ENCODE data around the gene LSM3. TPM values are rescaled to one million over a fixed set of nuclear protein-coding genes. Genes with fewer than 3 reads are reported as not detected.

LSM3 gene
- total and polyA plus RNA-seq, 9 of the 15 experiments (the other 6 are each of a cell fraction or from before 2014, with no cell fraction given): 33.8 to 203 (median 61.2) TPM

DNA sequence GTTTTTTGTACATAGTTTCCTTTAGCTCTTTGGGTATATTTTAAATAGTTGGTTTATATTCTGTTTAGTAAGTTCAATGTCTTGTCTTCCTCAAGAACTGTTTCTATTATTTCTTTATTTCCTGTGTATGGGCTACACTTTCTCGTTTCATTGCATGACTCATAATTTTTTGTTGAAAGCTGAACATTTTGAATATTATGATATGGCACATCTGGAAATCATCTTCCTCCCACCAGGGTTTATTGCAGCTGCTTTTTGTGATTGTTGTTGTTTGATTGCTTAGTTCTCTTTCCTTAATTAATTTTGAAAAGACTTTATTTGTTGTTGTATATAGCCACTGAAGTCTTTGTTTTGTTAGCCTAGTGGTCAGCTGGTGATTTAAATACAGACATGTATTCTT is 43.8 kb downstream of the LSM3 start (continued):
- TF ChIP-seq, protein P1, sequence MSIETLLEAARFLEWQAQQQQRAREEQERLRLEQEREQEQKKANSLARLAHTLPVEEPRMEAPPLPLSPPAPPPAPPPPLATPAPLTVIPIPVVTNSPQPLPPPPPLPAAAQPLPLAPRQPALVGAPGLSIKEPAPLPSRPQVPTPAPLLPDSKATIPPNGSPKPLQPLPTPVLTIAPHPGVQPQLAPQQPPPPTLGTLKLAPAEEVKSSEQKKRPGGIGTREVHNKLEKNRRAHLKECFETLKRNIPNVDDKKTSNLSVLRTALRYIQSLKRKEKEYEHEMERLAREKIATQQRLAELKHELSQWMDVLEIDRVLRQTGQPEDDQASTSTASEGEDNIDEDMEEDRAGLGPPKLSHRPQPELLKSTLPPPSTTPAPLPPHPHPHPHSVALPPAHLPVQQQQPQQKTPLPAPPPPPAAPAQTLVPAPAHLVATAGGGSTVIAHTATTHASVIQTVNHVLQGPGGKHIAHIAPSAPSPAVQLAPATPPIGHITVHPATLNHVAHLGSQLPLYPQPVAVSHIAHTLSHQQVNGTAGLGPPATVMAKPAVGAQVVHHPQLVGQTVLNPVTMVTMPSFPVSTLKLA (conservative IDR thresholded peaks at IDR 0.05): no peak
- no peak for TF ChIP-seq MEIS2 (IDR thresholded peaks at IDR 0.05; ENCODE audit: partially characterized antibody)

DNA sequence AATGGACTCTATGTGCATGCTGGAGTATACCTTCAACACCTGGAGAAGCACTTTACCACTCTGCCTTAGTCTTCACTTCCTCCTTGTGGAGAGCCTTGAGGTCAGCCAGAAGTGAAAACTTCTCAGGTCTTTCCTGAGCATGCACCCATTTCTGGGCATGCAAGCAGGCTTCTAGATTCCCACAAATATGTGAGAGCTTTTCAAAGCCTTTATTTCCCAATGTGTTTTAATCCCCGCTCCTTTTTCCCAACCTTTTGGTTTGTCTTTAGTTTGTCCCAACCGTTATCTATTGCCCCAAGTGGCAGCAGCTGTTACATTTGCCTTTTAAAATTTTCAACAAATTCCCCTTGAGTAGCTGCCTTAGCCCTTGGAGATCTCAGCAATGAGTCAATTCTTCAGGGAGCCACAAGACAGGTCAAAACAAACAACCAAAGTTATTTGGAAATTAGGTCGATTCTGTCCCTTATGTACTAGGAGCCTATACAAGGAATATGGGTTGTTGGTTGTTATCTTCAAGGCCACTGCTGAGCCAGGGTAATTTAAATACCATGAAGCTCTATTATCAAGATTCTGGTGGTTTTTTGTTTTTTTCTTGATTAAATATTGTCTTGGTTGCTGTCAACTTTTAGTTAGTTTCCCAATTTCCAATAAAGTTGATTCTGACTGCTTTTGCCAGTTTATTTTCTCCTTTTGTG is 44.4 kb downstream of the LSM3 start:
- peak; percentile 78 for ATAC-seq
- H3K9me3 ChIP-seq (replicated peaks; ENCODE audit: control insufficient read depth, insufficient read depth, low read depth, low read length): peaks cover 13% of the 10 kb centered on the region
- intact Hi-C loops (cut with micrococcal nuclease) (no loop called here), in situ Hi-C loops (cut with MboI) (no loop called here)
- H4K20me1 ChIP-seq (replicated peaks; ENCODE audit: control insufficient read depth, insufficient read depth, low read length): no peaks in the 10 kb centered on the region
- peak overlapping the region in 1 of 2 experiments; percentile 38; a peak in 2 of 4 replicates for H3K9ac ChIP-seq (ENCODE audit: insufficient read depth in 1 of 2, low read depth in 2 of 2, low read length in 2 of 2)
- BruUV-seq (replicated peaks): no TSS peak
- peaks cover 12 to 29% of the 10 kb centered on the region in 2 experiments; a peak in 4 of 5 replicates for H3K4me1 ChIP-seq (replicated peaks in 1 of 2; ENCODE audit: control insufficient read depth in 2 of 2, insufficient read depth in 2 of 2, low read length in 2 of 2)
- no peaks in the 10 kb centered on the region for H3K79me2 ChIP-seq (ENCODE audit: control insufficient read depth, insufficient read depth, low read length)
- DNase-seq (ENCODE audit: extremely low read depth in 1 of 4, low spot score in 3 of 4): peak in 1 of 4 experiments; percentile 56
- H3K9me1 ChIP-seq (ENCODE audit: control insufficient read depth, insufficient read depth, low read length): no peaks in the 10 kb centered on the region
- ChIA-PET CTCF (ENCODE audit: low intra/inter-chr PET ratio) (no interaction called here), POLR2A (interaction anchor here (0.6 to 3.5 kb wide), 6 partner anchors 8 to 167 kb away, joined by 3 to 22 read pairs (median 4); partner anchors contain the start of genes LSM3 and XPC)
- peak overlapping the region; percentile 5; the same call in 1 of the 2 replicates for H3K4me2 ChIP-seq (ENCODE audit: insufficient read depth, low read length)
- FAIRE-seq: peak; percentile 67
- H3K36me3 ChIP-seq (ENCODE audit: control insufficient read depth, insufficient read depth, low read length): no peaks in the 10 kb centered on the region
- no peaks in the 10 kb centered on the region for H3K27me3 ChIP-seq (ENCODE audit: control insufficient read depth in 2 of 2, insufficient read depth in 2 of 2, low read length in 2 of 2)
- no peak overlapping the region for H3K4me3 ChIP-seq
- peak overlapping the region; percentile 74 for H2AFZ ChIP-seq (ENCODE audit: low read depth, low read length)
- 14% methylated on average over 3 of the region's 3 CpGs for WGBS (ENCODE audit: insufficient coverage, low coverage, missing lambda C conversion rate)
- H3K27ac ChIP-seq (ENCODE audit: extremely low read depth, low read depth, low read length): peak overlapping the region; percentile 62
- no peak for TF ChIP-seq SMAD1 (IDR thresholded peaks at IDR 0.05; ENCODE audit: low read depth, low read length, partially characterized antibody)
- no peak for TF ChIP-seq PYGO2 (tag; IDR thresholded peaks at IDR 0.05)
- no peak for TF ChIP-seq BCL6 (CRISPR knock-in tag; IDR thresholded peaks at IDR 0.05)
- TF ChIP-seq, protein P2, sequence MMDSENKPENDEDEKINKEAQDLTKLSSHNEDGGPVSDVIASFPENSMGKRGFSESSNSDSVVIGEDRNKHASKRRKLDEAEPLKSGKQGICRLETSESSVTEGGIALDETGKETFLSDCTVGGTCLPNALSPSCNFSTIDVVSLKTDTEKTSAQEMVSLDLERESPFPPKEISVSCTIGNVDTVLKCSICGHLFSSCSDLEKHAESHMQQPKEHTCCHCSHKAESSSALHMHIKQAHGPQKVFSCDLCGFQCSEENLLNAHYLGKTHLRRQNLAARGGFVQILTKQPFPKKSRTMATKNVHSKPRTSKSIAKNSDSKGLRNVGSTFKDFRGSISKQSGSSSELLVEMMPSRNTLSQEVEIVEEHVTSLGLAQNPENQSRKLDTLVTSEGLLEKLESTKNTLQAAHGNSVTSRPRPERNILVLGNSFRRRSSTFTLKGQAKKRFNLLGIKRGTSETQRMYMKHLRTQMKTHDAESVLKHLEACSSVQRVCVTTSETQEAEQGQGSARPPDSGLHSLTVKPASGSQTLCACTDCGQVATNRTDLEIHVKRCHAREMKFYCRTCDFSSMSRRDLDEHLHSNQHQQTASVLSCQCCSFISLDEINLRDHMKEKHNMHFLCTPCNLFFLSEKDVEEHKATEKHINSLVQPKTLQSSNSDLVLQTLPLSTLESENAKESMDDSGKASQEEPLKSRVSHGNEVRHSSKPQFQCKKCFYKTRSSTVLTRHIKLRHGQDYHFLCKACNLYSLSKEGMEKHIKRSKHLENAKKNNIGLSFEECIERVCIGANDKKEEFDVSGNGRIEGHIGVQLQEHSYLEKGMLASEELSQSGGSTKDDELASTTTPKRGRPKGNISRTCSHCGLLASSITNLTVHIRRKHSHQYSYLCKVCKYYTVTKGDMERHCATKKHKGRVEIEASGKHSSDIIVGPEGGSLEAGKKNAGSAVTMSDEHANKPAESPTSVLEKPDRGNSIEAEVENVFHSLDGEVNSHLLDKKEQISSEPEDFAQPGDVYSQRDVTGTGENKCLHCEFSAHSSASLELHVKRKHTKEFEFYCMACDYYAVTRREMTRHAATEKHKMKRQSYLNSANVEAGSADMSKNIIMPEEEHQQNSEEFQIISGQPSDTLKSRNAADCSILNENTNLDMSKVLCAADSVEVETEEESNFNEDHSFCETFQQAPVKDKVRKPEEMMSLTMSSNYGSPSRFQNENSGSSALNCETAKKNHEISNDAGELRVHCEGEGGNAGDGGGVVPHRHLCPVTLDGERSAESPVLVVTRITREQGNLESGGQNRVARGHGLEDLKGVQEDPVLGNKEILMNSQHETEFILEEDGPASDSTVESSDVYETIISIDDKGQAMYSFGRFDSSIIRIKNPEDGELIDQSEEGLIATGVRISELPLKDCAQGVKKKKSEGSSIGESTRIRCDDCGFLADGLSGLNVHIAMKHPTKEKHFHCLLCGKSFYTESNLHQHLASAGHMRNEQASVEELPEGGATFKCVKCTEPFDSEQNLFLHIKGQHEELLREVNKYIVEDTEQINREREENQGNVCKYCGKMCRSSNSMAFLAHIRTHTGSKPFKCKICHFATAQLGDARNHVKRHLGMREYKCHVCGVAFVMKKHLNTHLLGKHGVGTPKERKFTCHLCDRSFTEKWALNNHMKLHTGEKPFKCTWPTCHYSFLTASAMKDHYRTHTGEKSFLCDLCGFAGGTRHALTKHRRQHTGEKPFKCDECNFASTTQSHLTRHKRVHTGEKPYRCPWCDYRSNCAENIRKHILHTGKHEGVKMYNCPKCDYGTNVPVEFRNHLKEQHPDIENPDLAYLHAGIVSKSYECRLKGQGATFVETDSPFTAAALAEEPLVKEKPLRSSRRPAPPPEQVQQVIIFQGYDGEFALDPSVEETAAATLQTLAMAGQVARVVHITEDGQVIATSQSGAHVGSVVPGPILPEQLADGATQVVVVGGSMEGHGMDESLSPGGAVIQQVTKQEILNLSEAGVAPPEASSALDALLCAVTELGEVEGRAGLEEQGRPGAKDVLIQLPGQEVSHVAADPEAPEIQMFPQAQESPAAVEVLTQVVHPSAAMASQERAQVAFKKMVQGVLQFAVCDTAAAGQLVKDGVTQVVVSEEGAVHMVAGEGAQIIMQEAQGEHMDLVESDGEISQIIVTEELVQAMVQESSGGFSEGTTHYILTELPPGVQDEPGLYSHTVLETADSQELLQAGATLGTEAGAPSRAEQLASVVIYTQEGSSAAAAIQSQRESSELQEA (IDR thresholded peaks at IDR 0.05; ENCODE audit: low read depth): no peak
- no peak for TF ChIP-seq KDM4B (IDR thresholded peaks at IDR 0.05; ENCODE audit: borderline replicate concordance in 2 of 2, low read depth in 1 of 2)
- TF ChIP-seq BDP1 (IDR thresholded peaks at IDR 0.05; ENCODE audit: insufficient read depth, insufficient read length): no peak
- no peak for TF ChIP-seq LEF1 (IDR thresholded peaks at IDR 0.05)

Measured in K562 (cell line).